Medulla oblongata (tissue), 1 donor: ENCODE data around the gene GTF2A1L.
"Not testable (repeated sequence)": the region's sequence is repeated elsewhere in the genome, so short reads cannot be mapped to it uniquely, and the experiment has no call there.

Source experiments
- DNase-seq: peaks from one replicate; pipeline ENCODE4 v3.0.0-alpha.2; 2015; ENCODE audit errors: extremely low spot score

GTF2A1L gene

DNA sequence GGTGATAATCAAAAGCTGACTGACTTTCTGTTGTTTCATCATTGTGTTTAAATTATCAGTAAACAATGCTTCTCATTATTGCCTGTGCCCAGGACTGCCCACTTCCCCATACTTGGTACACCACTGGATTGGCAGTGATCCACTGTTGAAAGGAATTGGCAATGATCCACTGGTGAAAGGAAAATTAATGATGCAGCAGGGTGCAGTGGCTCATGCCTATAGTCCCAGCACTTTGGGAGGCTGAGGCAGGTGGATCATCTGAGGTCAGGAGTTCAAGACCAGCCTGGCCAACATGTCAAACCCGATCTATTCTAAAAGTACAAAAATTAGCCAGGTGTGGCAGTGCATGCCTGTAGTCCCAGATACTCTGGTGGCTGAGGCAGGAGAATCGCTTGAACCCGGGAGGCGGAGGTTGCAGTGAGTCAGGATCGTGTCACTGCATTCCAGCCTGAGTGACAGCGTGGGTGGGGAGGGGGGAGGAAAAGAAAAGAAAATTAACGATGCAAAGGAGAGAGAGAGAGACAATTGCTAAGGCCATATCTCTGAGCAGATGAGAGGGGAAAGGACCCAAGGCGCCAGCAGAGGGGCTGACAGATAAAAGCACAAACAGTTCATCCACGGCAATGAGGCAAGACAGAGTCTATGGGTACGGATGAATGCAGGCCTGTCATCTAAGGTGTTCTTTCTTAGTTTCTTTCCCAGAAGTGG, 10.2 kb upstream of the GTF2A1L start:
- peak; percentile 55 for DNase-seq

DNA sequence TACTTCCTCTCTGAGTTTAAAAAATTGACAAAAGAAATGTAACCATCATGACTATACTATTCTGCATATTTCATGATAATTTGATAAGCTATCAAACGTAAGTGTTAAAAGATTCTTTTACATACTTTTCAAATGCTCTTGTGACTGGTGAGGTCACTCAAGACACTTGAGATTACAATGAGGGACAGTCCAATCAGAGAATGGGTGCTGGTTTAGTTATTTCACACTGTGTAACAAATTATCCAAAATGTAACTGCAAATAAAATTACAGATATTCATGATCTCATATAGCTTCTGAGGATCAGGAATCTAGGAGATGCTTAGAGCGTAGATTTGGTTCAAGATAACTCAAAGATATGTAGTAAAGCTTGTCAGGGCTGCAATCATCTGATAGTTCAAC, 4.4 kb upstream of the GTF2A1L start:
- no peak for DNase-seq

DNA sequence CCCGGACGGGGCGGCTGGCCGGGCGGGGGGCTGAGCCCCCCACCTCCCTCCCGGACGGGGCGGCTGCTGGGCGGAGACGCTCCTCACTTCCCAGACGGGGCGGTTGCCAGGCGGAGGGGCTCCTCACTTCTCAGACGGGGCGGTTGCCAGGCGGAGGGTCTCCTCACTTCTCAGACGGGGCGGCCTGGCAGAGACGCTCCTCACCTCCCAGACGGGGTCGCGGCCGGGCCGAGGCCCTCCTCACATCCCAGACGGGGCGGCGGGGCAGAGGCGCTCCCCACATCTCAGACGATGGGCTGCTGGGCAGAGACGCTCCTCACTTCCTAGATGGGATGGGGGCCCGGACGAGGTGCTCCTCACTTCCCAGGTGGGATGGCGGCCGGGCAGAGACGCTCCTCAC, 3.1 kb upstream of the GTF2A1L start:
- not testable (repeated sequence) for DNase-seq

DNA sequence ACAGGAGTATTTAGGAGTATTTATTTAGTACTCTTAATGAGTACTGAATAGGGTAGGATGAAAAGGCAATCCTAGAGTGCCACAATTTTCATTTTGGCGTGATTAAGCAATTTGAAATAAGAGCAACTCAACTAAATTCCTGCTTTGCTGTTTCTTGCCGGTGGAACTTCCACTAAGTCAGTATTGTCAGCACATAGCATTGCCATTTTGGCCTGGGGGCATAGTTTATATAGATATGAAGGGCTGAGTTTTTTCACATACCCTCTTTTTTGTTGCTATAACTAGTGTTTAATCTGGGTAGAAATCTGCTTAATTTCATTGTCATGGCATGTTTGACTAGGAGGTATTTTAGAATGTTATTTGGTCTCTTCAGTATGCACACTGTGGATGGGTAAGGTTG, 1.9 kb downstream of the GTF2A1L start:
- DNase-seq = no peak

DNA sequence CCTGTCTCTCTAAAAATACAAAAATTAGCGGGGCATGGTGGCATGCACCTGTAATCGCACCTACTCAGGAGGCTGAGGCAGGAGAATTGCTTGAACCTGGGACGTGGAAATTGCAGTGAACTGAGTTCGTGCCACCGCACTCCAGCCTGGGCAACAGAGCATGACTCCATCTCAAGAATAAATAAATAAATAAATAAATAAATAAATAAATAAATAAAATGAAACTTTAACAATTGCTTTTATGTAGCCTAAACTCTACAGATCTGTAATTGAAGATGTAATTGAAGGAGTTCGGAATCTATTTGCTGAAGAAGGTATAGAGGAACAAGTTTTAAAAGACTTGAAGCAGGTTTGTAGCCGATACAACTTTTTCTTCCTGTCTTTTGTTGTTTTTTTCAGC, 2.9 kb downstream of the GTF2A1L start:
- DNase-seq = no peak

DNA sequence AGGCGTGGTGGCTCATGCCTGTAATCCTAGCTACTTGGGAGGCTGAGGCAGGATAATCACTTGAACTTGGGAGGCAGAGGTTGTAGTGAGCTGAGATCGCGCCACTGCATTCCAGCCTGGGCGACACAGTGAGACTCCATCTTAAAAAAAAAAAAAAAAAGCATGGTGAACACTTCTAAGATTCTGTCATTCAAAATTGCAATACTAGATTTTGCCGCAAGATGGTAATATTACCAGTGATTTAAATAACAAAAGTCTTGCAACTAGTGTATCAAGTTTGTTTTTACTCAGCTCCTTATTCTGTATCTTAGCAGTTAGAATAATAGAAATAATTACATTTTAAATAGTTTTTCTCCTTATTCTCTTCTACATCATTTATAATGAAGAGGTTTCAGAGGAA, 5.0 kb downstream of the GTF2A1L start:
- not testable (repeated sequence) for DNase-seq

DNA sequence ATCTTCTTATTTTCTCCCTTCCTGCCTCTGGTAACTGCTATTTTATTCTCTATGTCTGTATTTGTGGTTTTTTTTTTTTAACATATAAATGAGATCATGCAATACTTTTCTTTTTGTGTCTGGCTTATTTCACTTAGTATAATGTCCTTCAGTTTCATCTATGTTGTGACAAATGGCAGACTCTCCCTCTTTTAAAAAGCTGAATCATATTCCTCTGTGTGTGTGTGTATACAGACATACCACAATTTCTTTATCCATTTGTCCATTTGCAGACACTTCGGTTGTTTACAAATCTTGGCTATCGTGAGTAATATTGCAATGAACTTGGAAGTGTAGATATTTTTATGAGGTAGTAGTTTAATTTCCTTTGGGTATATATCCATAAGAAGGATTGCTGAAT, 7.0 kb downstream of the GTF2A1L start:
- DNase-seq = no peak

DNA sequence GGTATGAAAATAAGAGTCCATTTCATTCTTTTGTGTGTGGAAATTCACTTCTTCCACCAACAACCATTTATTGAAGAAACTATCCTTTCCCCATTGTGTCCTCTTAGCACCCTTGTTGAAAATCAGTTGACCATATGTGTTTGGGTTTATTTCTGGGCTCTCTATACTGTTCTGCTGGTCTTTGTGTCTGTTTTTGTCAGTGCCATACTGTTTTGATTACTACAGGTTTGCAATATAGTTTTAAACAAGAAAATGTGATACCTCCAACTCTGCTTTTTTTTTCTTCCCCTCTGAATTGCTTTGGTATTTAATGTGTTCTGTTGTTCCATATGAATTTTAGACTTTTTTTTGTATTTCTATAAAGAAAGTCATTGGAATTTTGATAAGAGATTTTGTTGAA, 8.4 kb downstream of the GTF2A1L start:
- DNase-seq = no peak

DNA sequence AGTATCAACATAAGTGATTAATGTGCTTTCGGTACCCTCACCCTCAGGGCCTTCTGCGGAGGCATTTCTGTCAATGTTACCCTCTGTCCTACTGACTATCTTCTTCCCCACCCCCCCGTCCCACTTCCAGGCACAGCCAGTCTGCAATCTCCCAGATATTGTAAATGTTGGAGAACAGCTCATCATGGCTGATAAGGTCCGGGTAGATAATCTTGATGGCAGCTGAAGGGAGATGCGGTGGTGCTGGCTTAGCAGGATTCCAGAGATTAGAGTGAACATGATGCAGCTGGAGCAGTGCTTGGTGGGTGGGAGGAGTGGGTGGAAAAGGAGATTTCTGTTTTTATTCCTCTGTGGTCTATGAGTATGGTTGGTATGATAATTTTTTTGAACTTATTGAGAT, 15.5 kb downstream of the GTF2A1L start:
- no peak for DNase-seq

DNA sequence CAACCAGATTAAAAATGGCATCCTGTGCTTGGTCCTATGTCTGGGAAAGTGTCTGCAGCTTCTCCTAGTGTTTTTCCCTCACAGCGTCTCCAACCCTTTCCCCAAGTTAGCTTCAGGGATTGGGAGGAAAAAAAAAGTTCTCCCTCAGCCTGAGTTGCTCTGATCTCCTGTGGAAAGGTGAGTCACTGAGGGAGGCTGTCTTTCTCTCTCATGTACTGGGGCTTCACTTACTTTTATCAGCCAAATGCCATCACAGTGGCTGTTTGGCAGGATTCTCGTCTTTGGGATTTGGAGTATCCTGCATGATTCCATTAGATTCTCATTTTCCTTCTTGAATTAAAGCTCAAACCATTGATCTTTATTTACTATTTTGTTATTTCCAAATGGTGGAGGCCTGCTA, 18.1 kb downstream of the GTF2A1L start:
- DNase-seq = no peak

DNA sequence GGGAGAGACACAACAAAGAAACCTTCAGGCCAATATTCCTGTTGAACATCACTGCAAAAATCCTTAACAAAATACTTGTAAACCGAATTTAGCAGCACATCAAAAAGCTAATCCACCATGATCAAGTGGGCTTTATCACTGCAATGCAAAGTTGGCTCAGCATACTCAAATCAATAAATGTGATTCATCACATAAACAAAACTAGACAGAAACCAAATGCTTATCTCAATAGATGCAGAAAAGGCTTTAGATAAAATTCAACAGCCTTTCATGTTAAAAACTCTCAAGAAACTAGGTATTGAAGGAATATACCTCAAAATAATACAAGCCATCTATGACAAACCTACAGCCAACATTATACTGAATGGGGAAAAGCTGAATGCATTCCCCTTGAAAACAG, 20.6 kb downstream of the GTF2A1L start:
- DNase-seq = no peak

DNA sequence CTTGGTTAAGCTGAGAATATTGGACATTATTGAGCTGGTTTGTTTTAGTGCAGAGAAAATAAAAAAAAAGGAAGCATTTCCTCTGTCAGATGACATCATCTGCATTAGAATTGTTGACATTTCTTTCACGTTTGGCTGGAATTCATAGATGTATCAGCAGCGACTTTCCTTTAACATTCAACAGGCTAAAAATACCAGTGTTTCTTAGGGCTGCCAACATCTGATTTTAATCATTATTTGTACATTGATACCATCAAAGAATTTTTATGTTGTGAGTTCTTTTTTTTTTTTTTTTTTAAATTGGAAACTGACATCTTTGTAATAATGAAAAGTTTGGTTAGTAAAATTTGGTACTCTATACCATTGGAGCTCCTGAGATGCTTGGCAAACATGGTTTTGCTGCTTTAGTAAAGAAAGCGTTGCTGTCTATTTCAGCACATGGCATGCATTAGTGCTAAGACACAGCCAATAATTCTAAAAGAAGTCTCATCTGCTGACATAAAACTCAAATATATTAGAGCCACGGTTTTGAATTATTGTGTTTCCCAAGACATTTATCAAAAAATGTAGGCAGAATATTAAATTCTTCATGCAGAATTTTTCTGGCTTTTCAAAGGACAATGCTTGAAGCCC, 33.6 kb downstream of the GTF2A1L start:
- no peak for DNase-seq

DNA sequence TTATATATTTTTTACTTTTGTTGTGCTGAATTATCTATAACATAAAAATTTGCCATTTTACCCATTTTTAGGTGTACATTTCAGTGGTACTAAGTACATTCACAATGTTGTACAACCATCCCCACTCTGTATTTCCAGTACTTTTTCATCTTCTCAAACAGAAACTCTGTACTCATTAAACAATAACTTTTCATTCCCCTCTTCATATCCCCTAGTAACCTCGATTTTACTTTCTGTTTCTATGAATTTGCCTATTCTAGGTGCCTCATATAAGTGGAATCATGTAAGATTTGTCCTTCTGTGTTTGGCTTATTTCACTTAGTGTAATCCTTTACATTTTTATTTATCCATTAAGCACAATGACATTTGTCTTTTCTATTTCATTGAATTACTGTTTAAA, 51.3 kb downstream of the GTF2A1L start:
- no peak for DNase-seq

DNA sequence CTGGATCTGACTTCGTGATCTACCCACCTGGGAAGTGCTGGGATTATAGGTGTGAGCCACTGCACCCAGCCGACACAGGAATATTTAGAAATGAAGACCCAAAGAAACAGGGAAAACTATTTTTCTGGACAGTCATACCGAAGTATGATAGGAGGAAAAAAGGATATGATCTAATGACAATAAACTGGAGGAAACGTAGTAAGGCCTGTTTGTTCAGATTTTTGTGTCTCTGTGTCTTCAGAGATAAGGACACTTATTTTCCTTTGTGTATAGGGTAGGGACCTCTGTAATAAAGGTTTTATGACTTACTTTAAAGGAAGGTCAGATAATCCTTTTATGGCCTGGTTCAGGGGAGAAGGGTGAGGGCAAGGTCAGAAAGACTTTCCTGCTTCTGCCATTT, 55.9 kb downstream of the GTF2A1L start:
- DNase-seq = no peak

DNA sequence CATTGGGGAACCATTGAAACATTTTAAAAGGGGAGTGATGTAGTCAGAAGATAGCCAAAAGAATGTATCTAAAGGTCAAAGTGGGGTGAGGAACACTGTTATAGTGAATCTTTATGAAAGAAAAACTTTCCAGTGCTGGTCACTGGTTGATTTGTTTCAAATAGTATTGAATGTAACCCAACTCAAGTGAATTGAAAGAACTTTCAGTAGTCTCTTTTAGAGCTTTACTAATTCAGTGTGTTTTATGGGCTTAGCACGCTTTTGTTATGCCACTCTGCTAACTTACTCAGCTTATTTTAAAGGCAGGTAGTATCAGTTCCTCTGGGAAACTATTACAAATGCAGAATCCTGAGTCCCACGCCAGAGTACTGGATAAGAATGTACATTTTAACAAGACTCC, 57.3 kb downstream of the GTF2A1L start:
- DNase-seq = no peak

DNA sequence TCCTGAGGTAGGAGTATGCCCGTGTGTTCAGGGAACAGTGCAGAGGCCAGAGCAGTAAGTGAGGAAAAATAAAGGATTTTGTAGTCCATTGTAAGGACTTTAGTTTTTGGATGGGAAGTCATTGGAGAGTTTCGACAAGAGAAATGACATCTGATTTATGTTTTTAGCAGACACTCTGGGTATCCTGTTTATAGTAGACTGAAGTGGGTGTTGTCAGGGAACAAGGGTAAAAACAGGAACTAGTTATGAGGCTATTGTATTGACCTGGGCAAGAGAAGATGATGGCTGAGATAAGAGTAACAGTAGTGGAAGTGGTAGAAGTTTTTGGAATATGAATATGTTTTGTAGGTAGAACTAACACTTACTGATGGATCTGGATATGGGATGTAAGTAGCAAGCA, 59.8 kb downstream of the GTF2A1L start:
- DNase-seq = no peak

DNA sequence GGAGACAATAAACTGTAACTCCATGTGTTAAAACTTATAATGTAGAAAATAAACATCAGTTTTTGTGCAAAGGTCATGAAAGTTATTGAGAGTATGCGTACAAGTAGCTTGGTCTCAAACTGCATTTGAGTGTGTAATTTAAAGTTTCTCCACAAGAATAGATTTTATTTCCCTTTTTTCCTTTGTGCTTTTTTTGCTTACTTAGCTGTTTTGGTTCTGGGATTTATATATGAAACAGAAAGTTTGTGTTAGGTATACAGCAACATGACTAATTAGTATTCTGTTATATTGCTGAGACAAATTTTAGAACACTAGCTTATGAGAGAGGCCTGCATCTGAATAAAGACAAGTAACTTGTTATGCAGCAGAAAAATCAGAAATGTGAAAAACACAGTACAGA, 67.5 kb downstream of the GTF2A1L start:
- no peak for DNase-seq

DNA sequence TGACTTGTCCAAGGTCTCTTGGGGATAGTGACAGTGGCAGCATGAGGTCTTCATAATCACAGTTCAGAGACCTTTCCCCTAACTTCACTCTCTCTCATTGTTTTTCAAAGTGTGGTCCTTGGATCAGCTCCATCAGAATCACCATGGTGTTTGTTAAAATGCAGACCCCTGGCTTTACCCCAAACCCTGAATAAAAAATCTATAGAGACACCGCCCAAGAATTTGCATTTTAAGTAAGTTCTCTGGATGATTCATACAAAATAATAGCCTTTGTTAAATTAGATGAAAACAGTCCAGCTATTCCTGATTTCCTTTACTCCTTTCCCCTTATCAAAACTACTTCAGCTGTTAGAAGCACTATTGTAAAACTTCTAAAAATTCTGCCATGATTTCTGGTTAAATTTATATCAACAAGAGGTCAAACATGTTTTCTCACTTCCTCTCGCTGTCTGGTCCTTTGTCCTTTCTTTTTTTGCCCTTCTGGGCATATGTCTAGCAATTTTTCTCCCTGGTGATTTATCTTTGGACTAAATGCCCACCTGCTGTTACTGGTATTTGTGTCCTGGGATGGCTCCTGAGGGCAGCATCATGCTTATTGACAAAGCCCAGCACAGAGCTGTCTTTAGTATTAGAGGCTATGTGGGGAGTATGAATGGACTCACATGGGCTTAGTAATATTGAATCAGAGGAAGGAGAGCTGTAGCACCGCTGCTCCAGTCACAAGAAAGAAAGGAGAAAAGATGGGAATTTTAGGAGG, 74.5 kb downstream of the GTF2A1L start:
- DNase-seq = no peak

DNA sequence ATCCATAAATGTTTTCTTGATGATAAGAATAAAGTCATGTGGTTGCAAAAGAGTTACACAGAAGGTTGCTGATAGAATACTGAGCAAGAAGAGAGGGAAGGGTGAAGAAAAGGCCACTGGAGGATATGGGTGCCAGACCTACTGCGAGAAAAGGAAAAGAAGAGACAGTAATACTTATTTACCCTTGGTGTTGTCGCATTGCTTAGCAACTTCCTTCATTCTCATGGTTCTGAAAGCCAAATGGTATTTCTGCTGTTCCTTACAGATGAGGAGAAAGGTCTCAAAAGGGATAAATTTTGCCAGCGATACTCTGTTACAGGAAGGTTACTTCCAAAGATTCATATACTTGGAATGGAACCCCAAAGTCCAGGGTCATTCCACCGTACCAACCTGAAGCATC, 75.4 kb downstream of the GTF2A1L start:
- no peak for DNase-seq

DNA sequence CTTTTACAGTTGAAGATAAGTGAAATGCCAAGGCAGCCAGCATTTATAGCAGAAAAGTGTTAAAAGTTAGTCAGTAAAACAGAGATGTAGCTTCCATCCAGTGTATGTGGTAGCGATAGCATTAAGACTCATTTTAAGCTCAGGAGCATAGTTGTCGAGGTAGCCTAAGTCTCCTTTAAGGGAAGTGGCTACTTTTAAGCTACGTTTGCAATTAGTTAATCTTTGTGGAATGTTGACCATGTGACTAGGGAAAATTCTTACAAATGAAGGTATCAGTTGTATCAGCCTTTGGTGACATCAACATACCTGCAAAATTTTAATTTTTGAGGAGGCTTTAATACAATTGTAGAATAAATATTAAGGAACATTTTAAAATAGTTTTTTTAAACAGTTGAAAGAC, 76.0 kb downstream of the GTF2A1L start:
- DNase-seq = no peak

DNA sequence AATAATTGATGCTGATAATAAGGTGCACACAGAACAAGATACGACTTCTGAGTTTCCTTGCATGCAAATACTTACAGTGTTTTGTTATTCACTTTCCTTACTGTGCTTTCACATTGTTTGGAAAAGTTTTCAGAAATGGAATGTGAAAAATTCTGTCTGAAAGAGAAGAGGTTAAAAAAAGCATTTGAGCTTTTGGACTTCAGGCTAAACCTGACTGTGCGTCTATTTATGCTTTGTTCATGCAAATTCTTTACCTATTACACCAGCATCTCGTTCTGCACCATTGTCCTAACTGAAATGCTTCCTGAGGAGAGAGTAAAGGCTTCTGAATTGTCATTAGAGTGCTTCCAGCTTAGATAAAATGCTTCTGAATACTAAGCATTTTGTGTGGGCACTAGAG, 76.5 kb downstream of the GTF2A1L start:
- no peak for DNase-seq

DNA sequence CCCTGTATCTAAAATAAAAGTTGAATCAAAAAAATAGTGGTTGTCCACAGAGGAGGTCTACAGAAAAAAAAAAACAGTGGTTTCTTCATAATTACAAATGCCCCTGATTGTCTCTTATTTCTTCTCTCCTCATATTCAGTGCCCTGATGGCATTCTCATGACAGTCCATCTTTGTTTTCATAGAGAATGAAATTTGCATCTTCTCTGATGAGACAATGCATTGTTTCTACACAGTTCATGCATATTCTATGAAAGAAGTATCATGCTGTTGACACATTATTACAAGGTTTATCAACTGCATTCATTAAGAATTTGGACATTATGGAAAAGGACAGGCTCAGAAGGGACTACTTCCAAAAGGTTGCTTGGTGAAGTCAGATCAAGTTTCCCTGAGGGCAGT, 78.3 kb downstream of the GTF2A1L start:
- peak; percentile 74 for DNase-seq

DNA sequence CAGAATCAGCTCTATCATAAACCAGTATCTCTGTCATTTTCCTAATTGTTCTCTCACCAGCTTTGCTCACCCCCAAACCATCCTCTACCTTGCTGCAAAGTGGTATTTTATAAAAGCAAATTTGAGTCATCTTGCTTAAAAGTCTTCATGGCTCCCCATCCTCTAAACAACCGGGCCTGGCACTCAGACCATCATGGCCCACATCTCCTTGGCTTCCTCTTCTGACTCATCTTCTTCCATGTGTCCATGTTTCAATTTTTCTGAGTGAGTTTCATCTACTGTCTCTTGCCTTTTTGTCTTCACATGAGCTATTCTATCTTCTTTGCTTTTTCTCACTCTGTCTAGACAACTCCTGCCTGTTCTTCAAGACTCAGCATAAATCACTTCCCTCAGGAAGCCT, 79.2 kb downstream of the GTF2A1L start:
- DNase-seq = no peak
